Measurements from ENCODE around the gene BRCC3.

DNA sequence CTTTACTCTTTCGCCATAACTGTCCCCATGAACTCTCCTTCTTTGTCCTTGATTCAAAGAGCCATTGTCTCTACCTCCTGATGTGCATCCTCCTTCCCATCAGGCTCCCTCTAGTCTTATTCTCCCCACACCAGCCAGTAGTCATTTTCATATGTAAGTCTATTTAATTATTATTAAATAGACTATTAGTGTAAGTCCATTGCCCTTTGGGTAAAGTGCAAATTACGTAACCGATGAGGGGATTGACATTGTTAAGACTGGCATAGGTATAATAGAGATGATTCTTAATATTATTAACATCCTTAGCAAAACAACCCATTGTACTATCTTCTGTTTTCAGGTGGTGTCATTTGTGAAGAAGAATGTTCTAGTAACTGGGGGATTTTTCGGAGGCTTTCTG lies 17.1 kb upstream of the BRCC3 start:
- no peak for TF ChIP-seq EZH2 (IDR thresholded peaks at IDR 0.05; ENCODE audit: borderline replicate concordance)
- TF ChIP-seq, protein P1, sequence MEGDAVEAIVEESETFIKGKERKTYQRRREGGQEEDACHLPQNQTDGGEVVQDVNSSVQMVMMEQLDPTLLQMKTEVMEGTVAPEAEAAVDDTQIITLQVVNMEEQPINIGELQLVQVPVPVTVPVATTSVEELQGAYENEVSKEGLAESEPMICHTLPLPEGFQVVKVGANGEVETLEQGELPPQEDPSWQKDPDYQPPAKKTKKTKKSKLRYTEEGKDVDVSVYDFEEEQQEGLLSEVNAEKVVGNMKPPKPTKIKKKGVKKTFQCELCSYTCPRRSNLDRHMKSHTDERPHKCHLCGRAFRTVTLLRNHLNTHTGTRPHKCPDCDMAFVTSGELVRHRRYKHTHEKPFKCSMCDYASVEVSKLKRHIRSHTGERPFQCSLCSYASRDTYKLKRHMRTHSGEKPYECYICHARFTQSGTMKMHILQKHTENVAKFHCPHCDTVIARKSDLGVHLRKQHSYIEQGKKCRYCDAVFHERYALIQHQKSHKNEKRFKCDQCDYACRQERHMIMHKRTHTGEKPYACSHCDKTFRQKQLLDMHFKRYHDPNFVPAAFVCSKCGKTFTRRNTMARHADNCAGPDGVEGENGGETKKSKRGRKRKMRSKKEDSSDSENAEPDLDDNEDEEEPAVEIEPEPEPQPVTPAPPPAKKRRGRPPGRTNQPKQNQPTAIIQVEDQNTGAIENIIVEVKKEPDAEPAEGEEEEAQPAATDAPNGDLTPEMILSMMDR (IDR thresholded peaks at IDR 0.05; ENCODE audit: poor library complexity), result no peak
